GM19328 (cell line): ENCODE results near the gene PFN4.
"Not testable (repeated sequence)": the region's sequence is repeated elsewhere in the genome, so short reads cannot be mapped to it uniquely, and the experiment has no call there.

Experiments used
- ATAC-seq: cut with Tn5 transposase; IDR thresholded peaks from one replicate; pipeline ENCODE4 v1.9.1; 2021; ENCODE audit warnings: mild to moderate bottlenecking, moderate library complexity; ENCODE audit not compliant: unreplicated experiment

The PFN4 gene

DNA sequence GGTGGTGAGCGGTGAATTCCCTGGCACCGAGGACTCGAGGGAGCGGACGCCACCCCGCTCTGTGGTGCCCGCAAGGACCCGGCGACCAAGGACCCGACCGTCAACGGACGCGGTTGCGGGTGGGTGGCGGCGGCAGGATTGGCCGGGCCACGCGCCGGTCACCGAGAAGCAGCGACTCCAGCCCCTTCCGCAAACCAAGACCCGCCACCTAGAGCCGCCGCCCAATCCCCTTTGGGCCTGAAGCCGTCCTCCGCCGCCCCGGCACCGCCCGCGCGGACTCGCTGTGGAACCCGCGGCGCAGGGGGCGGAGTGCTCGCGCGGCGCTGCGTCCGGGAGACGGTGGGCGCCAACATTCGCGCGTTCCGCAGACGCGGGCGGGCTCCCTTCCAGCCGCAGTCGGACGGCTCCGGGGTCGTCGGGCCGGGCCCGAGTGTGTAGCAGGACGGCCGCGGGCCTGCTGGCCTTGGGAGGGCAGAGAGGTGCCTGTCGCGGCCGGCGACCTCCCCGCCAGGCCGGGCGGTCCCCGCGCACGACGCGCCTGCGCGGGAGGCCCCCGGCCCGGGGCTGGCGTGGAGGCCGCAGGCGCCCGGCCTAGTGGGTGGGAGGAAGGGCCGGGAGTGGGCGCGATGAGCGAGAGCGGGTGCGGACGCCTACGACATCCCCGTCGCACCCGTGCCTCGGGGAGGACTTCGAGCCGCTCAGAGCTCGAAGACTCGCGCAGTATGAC lies at the start of gene PFN4, which contains the start of gene FAM228B:
Gene PFN4 (minus strand): TSS at position 140 of the 727 bp plus-strand sequence. CDS start 799 bp downstream, outside the sequence.
Gene FAM228B (plus strand): TSS at position 275 of the 727 bp plus-strand sequence. CDS start 893 bp downstream, outside the sequence.
- peak; percentile 84 for ATAC-seq

GRCh38 chr2:24169023-24169422 lies 45.9 kb upstream of the PFN4 start:
- ATAC-seq = no peak

GRCh38 chr2:24164416-24164973 lies 41.4 kb upstream of the PFN4 start:
- ATAC-seq = peak; percentile 62

DNA sequence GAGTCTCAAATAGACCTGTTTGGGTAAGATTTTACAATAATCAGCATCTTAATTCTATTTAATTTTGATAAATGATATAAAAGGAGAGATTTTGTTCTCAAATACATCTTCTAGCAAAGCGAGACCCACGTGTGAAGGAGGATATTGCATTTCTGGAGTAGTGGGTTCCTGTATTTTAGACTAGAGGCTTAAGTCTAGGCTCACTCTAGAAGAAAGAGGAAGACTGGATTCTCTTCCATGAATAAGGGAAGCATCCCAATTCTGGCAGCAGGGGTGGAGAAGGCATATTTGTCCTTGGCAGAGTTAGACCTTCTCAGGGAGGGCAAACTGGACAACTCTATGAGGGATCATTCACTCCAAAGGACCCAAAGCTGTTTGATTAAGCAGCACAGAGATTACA lies 40.5 kb upstream of the PFN4 start:
- ATAC-seq = no peak

DNA sequence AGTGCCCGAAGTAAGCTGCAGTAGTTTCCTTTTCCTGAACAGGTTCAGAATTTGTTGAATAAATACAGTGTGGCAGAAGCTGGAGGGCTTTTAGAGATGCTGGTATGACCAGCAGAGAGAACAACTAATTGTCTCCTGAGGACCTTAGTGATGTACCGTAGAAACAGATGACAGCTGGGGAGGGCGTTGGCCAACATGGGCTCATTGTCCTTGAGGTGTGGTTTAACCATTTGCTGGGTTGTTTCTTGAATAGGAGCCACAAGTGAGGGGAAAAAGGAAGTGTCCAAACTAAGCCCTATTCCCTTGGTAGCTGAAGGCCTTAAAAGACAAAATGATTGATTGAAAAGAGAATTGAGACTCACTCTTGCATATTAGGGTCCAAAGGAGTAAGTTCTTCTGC lies 40.1 kb upstream of the PFN4 start:
- ATAC-seq = no peak

DNA sequence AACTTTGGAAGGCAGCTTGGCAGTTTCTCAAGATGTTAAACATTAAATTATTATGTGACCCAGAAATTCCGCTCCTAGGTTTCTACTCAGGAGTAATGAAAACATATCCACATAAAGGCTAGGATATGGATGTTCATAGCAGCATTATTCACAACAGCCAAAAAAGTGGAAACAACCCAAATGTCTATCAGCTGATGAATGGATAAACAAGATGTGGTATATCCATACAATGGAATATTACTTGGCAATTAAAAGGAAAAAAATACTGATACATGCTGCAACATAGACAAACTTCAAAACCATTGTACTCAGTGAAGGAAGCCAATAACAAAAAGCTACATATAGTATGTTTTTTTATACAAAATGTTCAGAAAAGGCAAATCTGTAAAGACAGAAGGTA lies 39.4 kb upstream of the PFN4 start:
- no peak for ATAC-seq

- no peak for ATAC-seq
Observed at GRCh38 chr2:24160761-24161160, 37.6 kb upstream of the PFN4 start.

- ATAC-seq = no peak
Observed at GRCh38 chr2:24159708-24160107, 36.6 kb upstream of the PFN4 start.

DNA sequence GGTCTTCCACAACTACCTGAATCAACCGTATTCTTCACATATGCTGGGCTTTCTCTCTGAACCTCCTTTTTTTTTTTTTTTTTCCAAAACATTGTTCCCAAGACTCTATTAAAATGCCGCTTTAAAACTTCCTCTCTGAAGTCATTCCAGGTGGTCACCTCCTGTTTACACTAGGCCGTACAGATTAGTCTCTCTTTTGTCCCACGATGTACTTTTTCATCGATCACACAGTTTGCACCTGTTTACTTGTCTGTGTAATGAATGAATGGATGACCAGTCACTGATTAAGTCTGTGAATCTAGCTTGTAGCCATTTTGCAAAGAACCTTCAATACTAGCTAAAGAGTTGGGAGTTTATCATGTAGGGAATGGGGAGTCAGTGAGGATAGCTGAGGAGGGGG lies 35.0 kb upstream of the PFN4 start:
- ATAC-seq = no peak

DNA sequence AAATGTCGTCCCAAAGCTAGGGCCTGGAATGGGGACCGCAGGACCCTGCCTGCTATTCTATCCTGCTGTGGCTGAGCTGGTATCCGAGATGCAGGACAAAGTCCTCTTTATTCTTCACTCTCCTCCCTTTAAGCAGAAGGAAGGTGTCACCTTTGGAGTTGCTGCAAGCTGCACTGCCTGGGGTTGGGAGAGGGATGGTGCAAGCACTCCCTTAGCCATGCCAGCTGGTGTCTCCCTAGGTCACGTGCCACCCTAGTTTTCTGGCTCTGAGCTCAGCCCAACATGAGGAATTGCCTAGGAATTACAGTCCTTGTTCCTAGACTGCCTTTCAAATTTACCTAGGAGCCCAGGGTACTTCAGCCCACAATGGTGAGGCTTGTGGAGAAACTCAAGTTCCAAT lies 30.3 kb upstream of the PFN4 start:
- no peak for ATAC-seq

DNA sequence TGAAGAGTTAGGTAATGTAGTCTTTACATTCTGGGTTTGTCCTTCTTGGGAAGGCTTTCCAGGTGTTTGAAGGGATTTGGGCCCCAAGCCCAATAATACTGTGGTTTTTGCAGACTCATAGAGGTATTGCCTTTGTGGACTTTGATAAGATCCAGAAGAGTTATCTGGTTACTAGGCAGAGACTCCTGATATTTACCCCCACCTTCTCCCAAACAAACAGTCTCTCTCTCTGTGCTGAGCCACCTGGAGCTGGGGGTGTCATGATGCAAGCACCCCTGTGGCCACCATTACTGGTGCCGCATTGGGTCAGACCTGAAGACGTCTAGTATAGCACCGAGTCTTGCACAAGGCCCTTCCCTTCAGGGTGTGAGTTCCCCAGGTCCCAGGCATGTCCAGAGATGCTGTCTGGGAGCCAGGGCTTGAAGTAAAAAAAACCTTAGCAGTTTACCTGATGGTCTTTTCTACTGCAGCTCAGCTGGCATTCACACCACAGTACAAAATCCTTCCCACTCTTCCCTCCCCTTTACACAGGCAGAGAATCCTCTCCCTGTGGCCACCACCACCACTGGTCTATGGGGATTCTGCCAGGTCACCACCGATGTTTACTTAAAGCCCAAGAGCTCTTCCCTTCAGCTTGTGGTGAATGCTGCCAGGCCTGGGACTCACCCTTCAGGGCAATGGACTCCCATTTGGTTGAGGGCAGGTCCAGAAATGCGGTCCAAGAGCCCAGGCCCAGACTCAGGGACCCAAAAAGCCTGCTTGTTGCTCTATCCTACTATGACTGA lies 29.5 kb upstream of the PFN4 start:
- no peak for ATAC-seq

- no peak for ATAC-seq
Observed at GRCh38 chr2:24147364-24147763, 24.2 kb upstream of the PFN4 start.

DNA sequence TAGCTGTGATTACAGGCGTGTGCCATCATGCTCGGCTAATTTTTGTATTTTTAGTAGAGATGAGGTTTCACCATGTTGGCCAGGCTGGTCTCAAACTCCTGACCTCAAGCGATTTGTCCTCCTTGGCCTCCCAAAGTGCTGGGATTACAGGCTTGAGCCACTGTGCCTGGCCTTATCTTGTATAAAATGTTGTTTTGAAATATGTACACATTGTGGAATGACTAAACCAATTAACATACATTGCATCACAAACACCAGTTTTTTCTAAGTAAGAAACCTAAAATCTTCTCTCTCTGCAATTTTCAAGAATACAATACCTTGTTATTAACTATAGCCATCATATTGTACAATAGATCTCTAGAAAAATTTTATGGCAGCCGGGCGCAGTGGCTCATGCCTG lies 17.2 kb upstream of the PFN4 start:
- not testable (repeated sequence) for ATAC-seq

DNA sequence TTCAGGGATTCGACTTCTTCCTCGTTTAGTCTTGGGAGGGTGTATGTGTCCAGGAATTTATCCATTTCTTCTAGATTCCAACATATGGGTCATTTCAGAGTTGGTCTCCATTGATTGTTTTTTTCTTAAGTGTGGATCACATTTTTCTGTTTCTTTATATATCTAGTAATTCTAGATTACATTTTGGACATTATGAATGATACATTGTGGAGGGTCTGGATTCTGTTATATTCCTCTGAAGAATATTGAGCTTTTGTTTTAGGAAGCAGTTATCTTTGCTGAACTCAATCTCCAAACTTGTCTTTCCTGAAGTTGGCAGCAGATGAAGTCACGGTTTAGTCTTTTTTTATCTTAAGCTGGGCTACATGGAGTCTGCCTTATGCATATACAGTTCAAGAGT lies 9.4 kb upstream of the PFN4 start:
- ATAC-seq = no peak

GRCh38 chr2:24125956-24126355 lies 2.8 kb upstream of the PFN4 start:
- no peak for ATAC-seq

- peak; percentile 9 for ATAC-seq
Observed at GRCh38 chr2:24123922-24124580, 917 bp upstream of the PFN4 start.

DNA sequence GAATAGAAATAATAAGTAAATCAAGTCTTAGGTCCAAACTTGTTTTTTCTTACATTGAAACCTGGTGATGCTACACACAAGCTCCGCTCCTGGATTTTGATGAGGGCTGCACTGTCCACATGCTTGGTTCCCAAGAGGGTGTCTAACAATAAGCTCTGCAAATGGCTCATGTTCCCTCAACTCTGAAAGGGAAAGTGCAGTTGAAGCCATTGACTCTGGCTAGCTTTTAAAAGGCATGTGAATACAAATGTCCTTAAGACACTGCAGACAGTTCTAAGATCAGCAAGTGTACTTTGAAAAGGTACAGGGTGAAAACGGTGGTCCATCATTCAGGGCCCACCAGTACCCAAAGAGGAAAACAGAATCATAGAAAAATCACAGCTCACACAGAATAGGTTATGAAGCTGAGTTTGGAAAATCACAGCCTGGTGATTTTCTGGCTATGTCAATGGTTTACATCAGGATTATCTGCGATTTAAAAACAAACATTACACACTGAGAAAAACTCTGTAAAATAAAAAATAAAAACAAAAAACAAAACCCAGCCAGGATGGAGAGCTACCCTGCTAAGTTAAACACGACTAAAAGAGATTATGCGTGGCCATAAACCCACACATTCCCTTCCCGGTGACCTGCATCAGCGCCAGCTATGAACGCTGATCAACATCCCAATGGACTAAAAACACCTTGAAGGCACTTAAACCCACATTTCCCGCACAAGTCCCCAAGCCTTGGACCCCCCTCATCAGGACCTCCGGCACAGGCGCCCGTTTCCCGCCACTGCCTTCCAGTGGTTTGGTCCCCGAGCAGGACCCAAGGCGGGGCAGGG lies 554 bp downstream of the PFN4 start:
- no peak for ATAC-seq

DNA sequence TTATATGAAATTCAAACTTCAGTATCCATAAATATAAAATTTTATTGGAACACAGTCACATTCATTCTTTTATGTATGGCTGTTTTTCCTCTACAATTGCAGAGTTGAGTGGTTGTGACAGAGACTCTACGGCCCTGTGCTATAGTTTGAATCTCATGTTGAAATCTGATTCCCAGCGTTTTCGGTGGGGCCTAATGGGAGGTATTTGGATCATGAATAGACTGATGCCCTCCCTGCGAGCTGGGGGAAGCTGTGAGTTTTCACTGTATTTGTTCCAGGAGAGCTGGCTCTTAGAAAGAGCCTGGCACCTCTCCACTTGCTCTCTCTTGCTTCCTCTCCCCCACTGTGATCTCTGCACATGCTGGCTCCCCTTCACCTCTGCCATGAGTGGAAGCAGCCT lies 1.7 kb downstream of the PFN4 start:
- ATAC-seq = no peak

GRCh38 chr2:24121066-24121465 lies 2.1 kb downstream of the PFN4 start:
- ATAC-seq = no peak

GRCh38 chr2:24117902-24118301 lies 5.2 kb downstream of the PFN4 start:
- no peak for ATAC-seq
